GM12872 (cell line): Measurements from ENCODE around the gene CCNI2.

Source experiments
- TF ChIP-seq, protein P1 (sequence below): IDR thresholded peaks from 3 replicates; pipeline ENCODE4 v1.5.1; 2011; ENCODE audit warnings: low read depth, mild to moderate bottlenecking, low read length, moderate library complexity; ENCODE audit not compliant: insufficient read depth

The CCNI2 gene

GRCh38 chr5:132733499-132734148 is 13.6 kb upstream of the CCNI2 start:
- TF ChIP-seq, protein P1, sequence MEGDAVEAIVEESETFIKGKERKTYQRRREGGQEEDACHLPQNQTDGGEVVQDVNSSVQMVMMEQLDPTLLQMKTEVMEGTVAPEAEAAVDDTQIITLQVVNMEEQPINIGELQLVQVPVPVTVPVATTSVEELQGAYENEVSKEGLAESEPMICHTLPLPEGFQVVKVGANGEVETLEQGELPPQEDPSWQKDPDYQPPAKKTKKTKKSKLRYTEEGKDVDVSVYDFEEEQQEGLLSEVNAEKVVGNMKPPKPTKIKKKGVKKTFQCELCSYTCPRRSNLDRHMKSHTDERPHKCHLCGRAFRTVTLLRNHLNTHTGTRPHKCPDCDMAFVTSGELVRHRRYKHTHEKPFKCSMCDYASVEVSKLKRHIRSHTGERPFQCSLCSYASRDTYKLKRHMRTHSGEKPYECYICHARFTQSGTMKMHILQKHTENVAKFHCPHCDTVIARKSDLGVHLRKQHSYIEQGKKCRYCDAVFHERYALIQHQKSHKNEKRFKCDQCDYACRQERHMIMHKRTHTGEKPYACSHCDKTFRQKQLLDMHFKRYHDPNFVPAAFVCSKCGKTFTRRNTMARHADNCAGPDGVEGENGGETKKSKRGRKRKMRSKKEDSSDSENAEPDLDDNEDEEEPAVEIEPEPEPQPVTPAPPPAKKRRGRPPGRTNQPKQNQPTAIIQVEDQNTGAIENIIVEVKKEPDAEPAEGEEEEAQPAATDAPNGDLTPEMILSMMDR: no peak

DNA sequence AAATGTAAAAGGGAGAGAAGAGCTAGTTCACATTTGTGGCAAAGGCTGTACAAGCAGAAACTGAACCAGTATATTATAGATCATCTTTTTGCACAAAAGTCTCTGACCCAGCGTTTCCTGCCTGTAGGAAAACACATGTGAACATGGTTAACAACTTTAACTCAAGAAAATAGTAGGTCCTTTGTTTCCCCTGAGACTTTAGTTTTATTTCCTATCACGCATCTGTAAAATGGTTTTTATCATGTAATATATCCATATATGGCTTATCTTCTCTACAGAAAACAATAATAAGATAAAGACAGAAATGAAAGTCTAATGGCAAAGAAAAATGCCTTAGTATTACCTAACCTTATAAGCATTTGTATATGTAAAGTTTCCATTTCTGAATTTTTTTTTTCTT is 12.5 kb upstream of the CCNI2 start:
- TF ChIP-seq, protein P1: no peak

- TF ChIP-seq, protein P1: no peak
Measured at GRCh38 chr5:132736853-132737833, 10.1 kb upstream of the CCNI2 start, which contains the start of gene KIF3A. TSS of gene KIF3A (minus strand) at chr5:132737546. CDS start at chr5:132737419, 127 bp downstream.

- TF ChIP-seq, protein P1: no peak
Measured at GRCh38 chr5:132737982-132738681, 9.1 kb upstream of the CCNI2 start.

DNA sequence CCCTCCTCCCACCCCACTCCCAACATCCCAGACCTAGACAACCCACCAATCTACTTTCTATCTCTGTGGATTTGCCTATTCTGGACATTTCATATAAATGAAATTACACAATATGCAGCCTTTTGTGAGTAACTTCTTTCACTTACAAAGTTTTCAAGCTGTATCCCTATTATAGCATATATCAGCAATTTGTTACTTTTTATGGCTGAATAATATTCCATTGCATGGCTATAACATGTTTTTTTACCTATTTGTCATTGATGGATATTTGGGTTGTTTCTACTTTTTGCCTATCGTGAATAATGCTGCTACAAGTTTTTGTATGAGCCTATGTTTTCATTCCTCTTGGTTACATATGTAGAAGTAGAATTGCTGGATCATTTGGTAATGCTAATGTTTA is 8.0 kb upstream of the CCNI2 start:
- TF ChIP-seq, protein P1: no peak

DNA sequence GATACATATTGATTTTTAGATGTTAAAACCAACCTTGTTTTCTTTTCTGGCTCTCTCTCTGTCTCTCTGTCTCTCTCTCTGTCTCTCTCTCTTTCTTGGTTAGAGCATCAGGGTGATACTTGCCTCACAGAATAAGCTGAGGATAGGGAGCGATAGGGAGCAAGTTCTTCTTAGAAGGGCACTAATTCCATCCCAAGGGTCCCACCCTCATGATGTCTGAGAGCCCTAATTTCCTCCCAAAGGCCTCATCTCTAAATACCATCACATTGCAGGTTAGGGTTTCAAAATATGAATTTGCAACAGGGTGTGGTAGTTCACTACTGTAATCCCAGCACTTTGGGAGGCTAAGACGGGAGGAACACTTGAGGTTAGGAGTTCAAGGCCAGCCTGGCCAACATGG is 5.1 kb upstream of the CCNI2 start:
- TF ChIP-seq, protein P1: no peak

GRCh38 chr5:132742626-132743025 is 4.6 kb upstream of the CCNI2 start:
- TF ChIP-seq, protein P1: no peak
